NCI-H187 (cell line): Measurements from ENCODE around the gene SF3B2.
"Not testable (repeated sequence)": the region's sequence is repeated elsewhere in the genome, so short reads cannot be mapped to it uniquely, and the experiment has no call there.

ENCODE experiments used
- DNase-seq, 2 experiments: peaks; one replicate each; lab custom pipeline; 2025; lab: John Stamatoyannopoulos, UW

Gene SF3B2, protein sequence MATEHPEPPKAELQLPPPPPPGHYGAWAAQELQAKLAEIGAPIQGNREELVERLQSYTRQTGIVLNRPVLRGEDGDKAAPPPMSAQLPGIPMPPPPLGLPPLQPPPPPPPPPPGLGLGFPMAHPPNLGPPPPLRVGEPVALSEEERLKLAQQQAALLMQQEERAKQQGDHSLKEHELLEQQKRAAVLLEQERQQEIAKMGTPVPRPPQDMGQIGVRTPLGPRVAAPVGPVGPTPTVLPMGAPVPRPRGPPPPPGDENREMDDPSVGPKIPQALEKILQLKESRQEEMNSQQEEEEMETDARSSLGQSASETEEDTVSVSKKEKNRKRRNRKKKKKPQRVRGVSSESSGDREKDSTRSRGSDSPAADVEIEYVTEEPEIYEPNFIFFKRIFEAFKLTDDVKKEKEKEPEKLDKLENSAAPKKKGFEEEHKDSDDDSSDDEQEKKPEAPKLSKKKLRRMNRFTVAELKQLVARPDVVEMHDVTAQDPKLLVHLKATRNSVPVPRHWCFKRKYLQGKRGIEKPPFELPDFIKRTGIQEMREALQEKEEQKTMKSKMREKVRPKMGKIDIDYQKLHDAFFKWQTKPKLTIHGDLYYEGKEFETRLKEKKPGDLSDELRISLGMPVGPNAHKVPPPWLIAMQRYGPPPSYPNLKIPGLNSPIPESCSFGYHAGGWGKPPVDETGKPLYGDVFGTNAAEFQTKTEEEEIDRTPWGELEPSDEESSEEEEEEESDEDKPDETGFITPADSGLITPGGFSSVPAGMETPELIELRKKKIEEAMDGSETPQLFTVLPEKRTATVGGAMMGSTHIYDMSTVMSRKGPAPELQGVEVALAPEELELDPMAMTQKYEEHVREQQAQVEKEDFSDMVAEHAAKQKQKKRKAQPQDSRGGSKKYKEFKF

DNA sequence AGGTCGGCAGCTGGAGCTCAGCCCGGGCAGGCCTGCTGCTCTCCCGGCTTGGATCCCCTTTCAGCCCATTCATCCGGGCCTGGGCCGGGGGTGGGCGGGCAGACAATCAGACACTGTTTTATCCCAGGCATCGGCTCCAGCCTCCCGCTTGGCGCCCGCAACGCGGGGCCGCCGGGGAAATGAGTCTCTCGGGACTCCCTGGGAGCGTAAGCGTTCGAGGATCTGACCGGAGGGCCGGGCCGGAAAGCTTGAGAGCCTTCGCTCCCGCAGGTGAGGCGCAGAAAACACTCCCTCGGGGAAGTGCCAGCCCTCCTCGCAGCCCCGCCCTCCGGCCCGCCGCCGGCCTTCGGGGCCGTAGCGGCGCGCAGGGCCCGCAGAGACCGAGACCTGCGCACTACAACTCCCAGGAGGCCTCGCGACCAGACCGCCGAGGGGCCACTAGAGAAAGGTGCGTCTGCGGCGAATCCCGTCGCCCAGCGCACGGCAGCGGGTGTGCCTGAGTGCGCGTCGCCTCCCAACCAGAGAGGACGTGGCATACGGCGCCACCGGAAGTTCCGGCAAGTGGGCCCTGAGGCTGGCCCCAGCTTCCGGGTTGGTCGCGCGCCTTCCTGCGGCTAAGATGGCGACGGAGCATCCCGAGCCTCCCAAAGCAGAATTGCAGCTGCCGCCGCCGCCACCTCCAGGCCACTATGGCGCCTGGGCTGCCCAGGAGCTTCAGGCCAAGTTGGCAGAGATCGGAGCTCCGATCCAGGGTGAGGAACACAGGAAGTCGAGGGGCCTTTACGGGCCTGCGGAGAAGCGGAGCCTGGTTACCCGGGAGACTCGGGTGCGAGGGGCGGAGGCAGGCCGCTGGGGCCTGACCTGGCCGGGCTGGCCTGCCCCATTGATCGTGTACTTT is at the start of gene SF3B2:
TSS of gene SF3B2 (plus strand) at position 599 of the 898 bp plus-strand sequence. CDS start at position 620, 21 bp downstream.
- peak; percentile 83 to 97 for DNase-seq

DNA sequence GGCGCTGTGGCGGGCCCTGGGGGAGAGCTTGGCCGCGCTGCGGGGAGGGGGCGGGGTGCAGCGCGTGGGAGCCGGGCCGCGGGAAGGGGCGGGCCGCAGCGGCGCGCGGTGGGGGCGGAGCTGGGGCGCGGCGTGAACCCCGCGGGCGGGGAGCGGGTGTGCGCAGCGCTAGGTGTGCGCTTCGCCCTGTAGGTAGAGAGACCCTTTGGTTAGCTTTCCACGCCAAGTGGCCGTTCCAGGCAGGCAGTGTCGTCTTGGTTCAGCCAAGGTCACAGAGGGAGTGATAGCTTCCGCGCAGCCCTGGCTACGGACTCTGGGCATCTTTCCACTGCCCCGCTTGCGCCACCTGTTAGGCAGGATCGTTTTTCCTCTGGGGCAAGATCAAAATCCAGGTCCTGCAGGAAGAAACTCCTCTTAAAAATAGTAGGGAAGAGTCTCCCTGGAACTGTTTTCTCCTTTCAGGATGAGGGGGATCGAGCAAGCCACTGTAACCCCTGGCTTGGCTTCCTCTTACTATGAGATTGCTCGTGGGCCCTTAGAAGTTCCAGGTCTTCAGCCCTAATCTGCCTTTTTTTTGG is 49.4 kb upstream of the SF3B2 start:
- DNase-seq = peak in 1 of 2 experiments; percentile 51

DNA sequence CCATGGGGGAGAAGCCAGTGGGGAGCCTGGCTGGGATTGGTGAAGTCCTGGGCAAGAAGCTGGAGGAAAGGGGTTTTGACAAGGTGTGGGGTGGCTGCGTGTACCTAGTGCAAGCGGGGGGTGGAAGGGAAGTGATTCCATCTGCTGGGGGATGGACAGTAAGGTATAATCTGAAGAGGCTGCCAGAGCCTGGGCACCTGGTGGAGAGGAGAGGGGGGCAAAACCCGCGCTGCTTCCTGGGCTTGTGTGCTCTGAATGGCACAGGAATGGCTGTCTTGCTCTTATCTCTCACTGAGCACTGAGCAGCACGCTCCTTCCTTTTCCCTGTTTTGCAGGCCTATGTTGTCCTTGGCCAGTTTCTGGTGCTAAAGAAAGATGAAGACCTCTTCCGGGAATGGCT is 48.9 kb upstream of the SF3B2 start:
- DNase-seq = no peak

DNA sequence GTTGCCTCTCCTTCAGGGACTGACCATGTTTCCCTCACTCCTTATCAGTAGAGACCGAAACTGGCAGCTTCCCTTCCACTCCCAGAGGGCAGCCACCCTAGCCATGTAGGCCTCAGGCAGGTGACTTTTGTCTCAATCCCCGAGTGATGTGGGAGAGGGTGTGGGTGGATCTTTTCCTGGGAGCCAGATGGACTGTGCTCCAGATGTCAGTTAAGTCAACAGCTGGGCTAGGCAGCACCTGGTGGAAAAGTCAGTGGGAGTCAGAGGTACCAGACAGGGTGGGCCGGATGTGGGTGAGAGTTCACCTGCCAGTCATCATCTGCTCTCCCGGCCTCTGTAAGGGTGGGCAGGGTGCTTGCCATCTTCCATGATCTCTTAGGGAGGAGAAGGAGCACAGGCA is 48.0 kb upstream of the SF3B2 start:
- DNase-seq = no peak

DNA sequence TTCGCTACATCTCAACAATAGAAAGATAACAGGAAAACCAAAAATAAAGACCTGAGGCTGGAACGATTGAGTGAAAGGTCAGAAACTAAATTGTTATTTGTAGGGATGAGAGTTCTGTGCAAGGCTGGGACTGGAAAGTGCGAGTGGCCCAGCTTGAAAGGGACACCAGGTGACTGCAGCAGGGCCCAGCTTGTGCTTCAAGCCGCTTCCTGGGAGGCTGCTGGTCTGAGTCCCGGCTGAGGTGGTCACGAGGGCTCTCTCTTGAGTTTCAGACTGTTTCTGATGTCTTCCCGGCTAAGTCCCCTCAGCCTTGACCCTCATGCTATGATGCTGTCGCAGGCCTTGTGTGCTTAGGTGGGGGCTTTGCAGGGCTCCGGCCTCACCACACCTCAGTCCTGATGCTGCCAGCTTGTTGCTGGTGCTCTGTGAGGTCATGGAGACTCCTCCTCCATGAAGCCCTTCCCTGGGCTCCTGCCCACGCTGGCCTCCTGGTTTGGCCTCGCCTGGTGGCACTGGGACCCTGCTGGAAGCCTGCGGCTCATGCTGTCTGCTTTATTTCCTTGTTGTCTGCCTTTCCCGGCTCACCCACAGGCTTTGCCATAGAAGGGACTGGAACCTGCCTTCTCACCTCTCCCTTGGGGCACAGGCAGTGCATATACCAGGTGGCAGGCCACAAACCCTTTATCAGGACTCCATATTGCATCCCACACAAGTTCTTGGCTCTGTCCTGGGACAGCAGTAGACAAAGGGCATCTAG is 45.9 kb upstream of the SF3B2 start:
- no peak for DNase-seq

DNA sequence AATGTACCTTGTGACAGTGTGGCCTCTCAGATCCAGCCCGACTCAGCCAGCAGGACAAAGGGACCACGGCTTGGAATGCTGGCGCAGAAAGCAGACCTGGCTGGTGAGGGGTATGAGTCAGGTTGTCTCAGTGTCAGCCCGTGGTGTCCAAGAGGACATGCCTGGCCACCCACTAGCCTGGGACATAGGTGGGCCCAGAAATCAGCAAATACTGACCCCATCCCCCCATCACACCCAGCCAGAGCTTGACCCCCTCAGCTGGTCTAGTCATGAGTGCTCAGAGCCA is 45.3 kb upstream of the SF3B2 start:
- no peak for DNase-seq

DNA sequence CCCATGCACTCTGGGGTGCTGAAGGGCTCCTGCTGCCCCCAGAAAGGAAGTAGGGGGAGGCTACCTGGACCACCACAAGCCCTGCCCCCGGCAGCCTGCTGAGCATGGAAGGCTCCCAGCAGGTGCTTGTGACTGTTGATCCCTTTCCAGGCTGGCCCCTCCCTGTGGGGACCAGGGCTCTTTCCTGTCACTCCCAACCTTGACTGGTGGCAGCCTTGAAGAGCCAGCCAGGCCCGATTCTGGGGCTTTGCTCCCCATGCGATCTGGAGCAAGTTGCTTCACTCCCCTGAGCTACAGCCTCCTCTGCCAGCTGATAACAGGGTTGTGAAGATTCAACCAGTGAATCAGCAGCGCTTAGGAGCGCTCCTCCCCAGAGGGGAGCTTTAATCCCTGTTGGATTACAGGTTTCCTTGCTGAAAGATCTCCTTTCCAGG is 44.9 kb upstream of the SF3B2 start:
- no peak for DNase-seq

DNA sequence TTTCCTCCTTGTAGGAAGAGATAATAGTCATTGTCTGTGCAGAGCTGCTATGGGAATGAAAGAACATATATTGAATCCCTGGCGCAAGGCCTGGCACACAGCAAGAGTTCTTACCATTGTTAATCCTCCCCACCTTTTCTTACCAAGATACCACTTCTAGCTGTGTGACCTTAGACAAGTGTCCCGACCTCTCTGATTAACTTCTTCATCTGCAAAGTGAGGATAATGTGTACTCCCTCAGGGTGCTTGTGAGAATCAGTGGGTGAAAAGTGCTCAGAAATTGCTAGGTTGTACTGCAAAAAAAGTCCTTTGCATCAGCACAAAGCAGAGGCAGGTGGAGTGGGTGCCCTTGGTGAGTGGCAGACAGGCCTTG is 44.1 kb upstream of the SF3B2 start:
- DNase-seq = no peak

DNA sequence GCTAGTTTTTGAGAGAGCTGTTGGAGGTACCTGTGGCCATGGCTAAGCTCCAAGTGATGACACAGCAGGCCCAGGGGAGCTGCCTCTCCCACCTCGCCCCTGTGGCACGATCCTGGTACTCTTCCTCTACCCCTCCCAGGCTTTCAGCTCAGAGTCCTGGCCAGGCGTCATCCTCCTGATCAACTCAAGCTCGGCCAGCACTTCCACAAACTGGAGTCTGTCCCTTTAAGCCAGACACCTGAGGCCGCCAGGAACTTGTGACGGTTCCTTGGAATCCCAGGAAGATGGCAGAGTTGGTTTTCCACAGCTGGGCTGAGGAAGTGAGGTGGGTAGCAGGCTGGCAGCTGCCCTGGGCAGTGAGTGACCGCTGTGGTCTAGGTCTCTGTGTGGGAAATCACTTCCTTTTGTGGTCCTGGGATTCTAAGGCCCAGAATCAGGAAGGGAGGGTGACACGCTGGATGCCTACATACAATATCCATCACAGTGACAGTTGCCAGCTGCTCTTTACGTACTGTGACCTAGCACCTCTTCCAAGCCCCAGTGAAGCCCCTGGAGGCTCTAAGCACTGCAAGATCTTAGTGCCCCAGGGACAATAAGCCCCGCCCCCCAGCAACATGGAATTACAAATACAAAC is 43.6 kb upstream of the SF3B2 start:
- DNase-seq = no peak

DNA sequence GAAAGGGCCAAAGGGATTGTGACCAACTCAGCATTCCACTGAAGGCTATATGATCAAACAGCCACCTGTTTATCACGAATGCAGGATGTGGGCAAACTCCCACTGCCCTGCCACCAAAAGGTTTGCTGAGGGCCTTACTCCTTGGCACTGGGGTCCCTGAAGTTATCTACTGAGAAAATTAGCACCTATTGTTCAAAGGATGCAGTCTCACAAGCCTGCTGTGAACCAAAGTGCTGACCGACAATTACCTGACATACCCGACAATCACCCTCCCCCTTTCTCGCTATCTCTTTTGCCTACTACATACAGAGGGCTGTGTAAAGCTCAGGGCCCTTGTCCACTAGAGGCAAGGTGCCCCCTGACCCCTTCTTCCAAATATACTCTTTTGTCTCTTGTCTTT is 42.1 kb upstream of the SF3B2 start:
- DNase-seq = not testable (repeated sequence)

DNA sequence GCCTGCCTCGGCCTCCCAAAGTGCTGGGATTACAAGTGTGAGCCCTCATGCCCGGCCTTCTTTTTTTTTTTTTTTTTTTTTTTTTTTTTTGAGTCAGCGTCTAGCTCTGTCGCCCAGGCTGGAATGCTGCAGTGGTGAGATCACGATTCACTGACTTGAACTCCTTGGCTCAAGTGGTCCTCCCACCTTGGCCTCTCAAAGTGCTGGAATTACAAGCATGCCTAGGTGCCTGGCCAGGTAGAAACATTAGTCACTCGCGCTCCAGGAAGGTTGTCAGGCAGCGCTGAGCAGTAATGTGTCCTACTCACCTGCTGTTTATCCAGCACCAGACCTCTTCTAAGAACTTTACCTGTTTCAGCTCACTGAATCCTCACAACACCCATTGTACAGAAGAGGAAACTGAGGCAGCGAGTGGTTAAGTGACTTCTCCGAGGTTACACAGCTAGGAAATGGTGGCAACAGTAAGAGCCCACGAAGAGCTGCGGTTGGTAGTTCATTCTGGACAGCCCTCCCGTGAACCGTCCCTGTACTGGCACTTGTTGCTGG is 40.9 kb upstream of the SF3B2 start:
- DNase-seq = no peak

DNA sequence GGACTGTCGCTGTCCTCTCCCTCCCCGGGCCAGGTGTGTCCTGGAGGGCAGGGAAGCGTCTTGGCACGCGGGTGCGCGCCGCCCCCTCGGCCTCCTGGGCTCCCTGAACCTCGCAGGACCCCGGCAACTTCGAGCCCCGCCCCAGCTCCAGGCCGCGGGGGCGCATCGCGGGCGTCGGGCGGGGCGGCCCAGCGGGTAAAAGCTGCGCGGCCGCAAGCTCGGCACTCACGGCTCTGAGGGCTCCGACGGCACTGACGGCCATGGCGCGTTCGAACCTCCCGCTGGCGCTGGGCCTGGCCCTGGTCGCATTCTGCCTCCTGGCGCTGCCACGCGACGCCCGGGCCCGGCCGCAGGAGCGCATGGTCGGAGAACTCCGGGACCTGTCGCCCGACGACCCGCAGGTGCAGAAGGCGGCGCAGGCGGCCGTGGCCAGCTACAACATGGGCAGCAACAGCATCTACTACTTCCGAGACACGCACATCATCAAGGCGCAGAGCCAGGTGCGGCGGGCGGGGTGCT is 40.3 kb upstream of the SF3B2 start, which contains the start of gene CST6:
TSS of gene CST6 (plus strand) at position 224 of the 519 bp plus-strand sequence. CDS start at position 261, 37 bp downstream.
- no peak for DNase-seq

DNA sequence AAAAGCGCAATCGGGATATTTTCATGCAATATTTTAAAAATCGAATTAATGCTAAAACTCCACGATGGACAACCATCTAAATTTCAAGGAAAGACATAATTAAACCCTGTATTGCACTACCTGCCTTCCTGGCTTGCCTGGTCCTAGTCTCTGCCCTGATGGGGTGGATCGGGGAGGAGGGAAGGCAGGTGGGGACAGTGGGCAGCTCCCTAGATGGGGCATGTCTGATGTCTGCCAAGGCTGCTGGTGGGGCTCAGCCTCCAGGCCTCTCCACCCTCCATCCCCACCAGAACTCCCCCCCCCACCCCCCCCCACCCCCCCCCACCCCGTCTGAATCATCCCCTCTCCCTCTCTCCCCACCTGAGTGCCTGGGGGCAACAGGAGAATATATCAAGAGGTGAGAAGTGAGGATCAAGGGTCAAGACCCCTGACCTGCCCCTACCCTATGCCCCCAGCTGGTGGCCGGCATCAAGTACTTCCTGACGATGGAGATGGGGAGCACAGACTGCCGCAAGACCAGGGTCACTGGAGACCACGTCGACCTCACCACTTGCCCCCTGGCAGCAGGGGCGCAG is 39.7 kb upstream of the SF3B2 start:
- DNase-seq = no peak

DNA sequence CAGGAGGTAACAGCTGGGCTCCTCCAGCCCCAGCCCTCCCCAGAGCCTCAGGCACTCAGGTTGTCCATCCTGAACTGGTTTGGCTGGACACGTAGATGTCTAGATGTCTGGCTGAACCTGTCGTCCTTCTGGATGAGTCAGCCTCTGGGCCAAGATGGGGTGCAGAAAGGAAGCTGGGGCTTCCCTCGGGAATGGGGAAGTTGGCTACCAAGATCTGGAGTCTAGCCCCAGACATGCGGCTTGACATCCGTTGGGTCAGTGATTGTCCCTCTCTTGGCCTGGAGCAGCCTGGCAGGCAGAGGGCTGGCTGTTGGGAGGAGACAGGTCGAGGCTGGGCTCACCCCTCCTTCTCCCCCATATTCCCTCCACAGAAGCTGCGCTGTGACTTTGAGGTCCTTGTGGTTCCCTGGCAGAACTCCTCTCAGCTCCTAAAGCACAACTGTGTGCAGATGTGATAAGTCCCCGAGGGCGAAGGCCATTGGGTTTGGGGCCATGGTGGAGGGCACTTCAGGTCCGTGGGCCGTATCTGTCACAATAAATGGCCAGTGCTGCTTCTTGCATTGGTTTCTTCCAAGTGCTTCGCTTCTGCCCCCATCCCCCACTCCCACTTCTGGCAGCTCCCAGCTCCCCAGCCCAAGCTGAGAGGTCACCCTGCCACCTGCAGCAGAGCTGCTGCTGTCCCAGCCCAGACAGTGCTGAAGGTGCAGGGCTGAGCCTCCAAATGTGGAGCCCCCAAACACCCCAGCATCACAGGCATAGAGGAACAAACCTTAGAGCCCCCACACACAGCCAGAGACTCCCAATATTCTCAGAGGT is 39.0 kb upstream of the SF3B2 start:
- DNase-seq = no peak

DNA sequence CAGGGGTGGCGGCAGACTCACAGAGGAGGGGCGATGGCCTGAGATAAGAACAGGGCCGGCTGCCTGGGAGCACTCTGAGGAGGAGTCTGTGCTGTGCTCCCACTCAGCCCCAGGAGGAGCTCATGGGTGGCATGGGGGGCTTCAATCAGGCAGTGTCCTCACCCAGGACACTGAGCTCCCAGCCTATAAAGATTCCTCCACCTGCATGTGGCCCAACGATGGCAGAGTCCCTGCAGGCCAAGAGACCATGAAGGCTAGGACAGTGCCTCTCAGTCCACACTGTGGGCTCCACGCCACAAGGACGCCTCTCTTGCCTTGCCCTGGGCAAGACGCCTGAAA is 38.4 kb upstream of the SF3B2 start:
- no peak for DNase-seq

DNA sequence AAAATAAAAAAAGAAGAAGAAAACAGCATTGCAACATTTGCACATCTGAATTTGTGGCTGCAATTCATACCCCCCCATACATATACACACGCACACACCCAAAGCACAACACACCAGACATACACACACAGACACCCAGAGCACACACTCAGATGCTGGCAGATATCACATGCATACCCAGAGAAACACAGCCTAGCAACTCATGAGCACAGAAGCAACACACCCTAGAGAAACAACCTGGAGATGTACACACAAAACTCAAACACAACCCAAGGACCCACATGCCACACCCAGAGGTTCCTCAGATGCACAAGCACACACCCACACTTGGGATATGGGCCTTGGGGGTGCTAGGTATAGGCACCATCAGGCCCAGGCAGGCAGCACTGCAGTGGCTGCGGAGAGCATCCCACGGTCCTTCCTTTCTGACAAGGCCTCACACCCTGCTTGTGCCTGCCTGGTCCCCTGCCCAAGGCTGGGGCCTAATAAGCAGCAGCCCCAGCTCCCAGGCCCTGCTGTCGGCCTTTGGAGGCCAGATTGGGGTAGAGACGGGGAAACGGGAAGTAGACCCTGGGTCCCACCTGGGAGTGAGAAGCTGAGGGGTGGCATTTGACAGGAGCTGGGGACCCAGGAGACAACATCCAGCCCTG is 37.2 kb upstream of the SF3B2 start:
- no peak for DNase-seq

DNA sequence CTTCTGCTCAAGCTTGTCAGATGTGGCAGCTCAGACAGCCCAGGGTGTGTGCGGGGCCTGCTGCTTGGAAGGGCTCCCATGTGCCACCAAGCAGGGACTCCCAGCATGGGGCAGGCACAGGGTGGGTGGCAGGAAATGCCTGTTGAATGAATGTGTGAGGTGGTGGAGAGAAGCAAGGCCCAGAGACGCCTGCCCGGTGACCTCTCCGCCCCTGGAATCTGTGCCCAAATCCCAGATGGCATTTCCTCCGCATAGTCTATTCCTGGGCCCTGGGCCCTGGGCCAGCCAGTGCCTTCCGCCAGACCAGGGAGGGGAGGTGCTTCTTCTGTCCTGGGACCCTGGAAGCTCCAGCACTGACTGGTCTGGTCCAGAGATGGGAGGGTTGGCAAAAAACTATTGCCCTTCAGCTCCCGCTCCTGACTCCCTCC is 36.7 kb upstream of the SF3B2 start:
- no peak for DNase-seq
